NCI-H2196 (cell line): ENCODE data around the gene PREPL.
A peak's percentile ranks its signal among the peaks of the same experiment; 100 is the strongest.

Source experiments
- DNase-seq: peaks from one replicate; lab custom pipeline; 2025; ENCODE audit not compliant: unreplicated experiment; lab: John Stamatoyannopoulos, UW

PREPL gene

GRCh38 chr2:44296653-44297052 is 64.6 kb downstream of the PREPL start:
- no peak for DNase-seq

GRCh38 chr2:44295633-44296359 is 65.5 kb downstream of the PREPL start:
- DNase-seq = no peak

- DNase-seq = no peak
Observed at GRCh38 chr2:44295113-44295512, 66.2 kb downstream of the PREPL start.

GRCh38 chr2:44291281-44292248 is 69.7 kb downstream of the PREPL start:
- DNase-seq = peak; percentile 57

GRCh38 chr2:44290261-44290660 is 71.0 kb downstream of the PREPL start:
- DNase-seq = no peak

- DNase-seq = no peak
Observed at GRCh38 chr2:44286884-44287638, 74.2 kb downstream of the PREPL start.

GRCh38 chr2:44286119-44286883 is 75.0 kb downstream of the PREPL start:
- no peak for DNase-seq

GRCh38 chr2:44285174-44285573 is 76.1 kb downstream of the PREPL start:
- DNase-seq = no peak

- no peak for DNase-seq
Observed at GRCh38 chr2:44283116-44283666, 78.1 kb downstream of the PREPL start.

- DNase-seq = no peak
Observed at GRCh38 chr2:44280869-44281268, 80.4 kb downstream of the PREPL start.

- no peak for DNase-seq
Observed at GRCh38 chr2:44277541-44277940, 83.8 kb downstream of the PREPL start.

GRCh38 chr2:44275927-44276303 is 85.4 kb downstream of the PREPL start:
- DNase-seq = no peak

- DNase-seq = no peak
Observed at GRCh38 chr2:44273596-44273995, 87.7 kb downstream of the PREPL start.

GRCh38 chr2:44273076-44273475 is 88.2 kb downstream of the PREPL start:
- no peak for DNase-seq

GRCh38 chr2:44271296-44271695 is 90.0 kb downstream of the PREPL start:
- DNase-seq = no peak

- no peak for DNase-seq
Observed at GRCh38 chr2:44269831-44270230, 91.5 kb downstream of the PREPL start.

- DNase-seq = no peak
Observed at GRCh38 chr2:44267796-44268648, 93.3 kb downstream of the PREPL start.
